Inflammatory macrophage treated with lipopolysaccharide for 1 hour (primary cell): ENCODE measurements around the gene DUSP9.

Experiments
- DNase-seq, 2 donors: peaks; one replicate each; pipeline ENCODE4 v3.0.0-alpha.2; 2020 to 2022

The DUSP9 gene

GRCh38 chrX:153637121-153638040, 9.6 kb upstream of the DUSP9 start:
- no peak for DNase-seq

DNA sequence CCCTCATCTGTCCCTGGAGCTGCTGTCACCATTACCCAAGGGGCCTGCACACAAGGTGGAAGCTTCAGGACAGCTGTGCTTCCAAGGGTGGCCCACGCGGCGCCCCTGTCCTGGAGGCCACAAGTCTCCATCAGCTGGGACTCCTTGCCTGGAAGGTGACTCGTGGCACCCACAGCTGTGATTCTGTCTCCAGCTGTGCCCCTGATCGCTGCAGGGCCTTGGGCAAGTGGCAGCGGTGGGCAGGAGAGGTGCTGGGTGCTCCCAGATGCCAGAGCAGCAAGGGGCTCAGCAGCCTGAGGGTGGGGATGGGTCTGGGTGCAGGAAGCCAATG, 9.0 kb upstream of the DUSP9 start:
- DNase-seq = no peak

DNA sequence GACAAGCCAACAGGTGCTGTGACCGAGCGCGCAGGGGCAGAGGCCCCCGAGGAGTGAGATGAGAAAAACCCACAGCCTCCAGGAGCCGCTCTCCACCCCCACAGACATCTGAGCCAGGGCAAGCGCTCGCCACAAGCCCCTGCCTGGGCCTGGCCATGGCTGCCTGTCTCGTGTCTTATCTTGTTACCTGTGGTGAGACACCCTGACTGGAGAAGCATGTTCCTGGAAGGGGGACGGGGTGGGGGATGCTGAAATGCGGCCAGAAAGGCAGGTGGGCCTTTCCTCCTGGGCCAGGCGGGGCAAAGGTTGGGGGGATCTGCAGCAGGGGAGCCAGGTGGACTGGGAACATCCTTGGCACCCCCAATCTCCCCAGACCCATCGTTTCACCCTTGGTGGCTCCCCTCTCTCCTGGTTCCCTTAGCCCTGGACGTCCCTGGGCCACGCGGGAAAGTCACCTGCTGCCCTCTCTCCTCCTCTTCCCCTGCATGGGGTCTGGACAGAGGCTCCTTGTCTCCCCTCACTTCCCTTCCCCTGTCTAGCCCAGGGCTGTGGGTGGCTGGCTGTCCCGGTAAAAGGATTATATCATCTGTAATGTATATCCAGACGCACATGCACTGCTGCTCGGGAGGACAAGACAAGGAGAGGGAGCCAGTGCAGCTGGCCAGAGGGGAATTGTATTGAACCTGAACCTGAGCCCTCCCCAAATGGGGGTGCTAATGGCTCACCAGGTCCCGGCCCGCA, 8.4 kb upstream of the DUSP9 start:
- DNase-seq = no peak

DNA sequence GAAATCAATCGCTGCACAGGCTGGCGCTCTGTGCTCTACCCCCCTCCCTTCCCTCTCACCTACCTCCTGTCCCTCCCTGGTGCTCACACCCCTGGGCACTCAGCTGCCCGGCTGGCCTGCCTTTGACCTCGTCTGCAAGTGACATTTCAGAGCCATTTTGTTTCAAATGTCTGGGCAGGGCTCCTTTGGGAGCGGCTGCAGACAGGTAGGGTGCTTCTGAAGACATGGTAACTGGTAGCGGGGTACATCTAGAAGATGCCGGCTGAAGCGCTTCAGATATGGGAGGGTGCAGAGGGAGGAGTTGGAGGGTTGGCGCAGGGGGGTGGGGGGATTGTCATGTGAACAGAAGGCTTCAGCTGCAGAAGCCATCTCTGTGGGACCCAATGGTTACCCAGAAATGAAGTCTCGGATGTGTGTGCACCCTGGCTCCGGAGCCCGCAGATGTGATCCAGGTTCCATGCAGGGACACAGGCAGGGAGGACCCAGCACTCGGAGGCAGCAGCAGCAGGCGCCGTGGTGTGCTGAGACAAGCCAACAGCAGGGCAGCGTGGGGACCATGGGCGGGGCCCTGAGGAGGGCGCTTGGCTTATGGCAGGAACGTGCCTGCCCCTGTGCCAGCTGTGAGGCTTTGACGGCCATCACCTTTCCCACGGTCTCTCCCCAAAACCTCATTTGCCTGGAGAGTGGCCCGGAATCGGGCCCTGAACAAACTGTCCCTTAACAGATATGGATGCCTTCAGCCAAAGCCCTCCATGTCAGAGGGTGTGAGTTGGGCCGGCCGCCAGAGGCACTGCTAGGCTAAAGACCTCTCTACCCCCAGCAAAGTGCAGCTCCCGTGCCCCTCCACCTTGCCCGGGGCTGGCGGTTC, 7.6 kb upstream of the DUSP9 start:
- no peak for DNase-seq

- DNase-seq = no peak
Observed at GRCh38 chrX:153640045-153640686, 6.8 kb upstream of the DUSP9 start.

DNA sequence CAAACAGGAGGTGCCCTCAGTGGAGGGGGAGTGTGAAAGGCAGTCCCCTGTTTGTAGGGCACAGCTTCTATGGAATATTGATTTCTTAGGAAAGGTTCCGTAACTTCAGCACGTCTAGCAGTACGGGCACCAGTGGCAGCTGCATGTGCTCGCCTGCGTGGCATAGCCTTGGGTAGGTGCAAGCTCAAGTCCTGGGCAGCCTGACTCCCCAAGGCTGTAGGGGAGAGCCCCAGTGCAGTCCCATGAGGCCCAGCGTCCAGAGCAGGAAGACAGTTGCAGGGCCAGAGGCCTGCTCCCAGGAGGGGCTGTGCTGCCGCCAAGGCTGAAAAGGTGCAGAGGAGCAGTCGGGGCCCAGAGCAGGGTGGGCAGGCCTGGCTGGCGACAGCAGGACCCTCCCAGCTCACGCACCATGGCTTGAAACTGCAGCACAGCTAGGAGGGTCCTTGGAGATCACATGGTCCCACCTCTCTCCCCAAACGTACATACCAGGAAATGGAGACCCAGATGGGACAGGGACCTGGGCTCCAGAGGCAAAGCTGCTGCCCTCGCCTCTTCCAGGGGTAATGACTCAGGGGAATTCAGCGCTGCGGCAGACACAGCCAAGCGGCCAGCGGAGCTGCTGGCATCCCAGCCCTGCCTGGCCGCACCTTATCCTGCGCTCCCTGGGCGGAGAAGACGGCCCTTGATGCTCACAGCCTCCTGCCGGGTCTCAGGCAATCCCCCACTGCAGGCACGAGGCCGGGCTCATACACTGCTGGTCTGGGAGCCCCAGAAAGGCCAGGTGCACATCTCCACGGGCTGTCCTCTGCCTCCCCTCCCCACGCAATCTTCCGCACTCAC, 6.0 kb upstream of the DUSP9 start:
- DNase-seq = no peak

- no peak for DNase-seq
Observed at GRCh38 chrX:153641627-153642026, 5.4 kb upstream of the DUSP9 start.

- DNase-seq = no peak
Observed at GRCh38 chrX:153642051-153642654, 4.8 kb upstream of the DUSP9 start.

DNA sequence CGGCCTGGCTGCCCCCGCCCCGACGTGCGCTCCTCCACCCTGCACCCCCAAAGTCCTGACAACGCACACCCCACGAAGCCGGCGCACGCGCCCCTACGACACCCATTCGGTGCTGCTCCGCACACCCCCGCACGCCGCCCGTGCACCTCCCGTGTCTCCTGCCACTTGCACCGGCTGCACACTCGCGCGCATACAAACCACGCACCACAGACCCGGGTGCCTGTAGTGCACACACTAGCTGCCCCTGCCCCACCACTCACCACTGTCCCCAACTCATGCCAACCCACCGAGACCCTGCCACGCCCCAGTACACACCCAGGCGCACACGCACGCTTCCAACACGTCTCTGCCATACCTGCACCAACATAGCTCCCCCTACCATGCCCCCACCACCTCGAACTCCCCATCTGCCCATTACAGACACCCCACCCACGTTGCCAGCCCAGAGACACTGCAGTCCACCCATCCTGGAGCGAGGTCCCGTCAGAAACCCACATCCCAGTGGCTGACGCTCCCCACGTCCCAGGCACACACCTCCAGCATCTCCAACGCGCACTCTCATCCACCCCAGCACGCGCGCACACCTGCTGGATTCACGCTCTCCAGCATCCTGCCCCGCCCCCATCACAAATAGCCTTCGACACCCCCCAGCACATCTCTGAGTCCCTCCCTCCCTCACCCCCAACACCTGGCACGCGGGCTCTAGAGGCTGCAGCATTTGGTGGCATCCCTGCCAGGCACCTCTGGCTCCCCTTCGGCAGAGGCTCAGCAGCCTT, 4.2 kb upstream of the DUSP9 start:
- DNase-seq = no peak

DNA sequence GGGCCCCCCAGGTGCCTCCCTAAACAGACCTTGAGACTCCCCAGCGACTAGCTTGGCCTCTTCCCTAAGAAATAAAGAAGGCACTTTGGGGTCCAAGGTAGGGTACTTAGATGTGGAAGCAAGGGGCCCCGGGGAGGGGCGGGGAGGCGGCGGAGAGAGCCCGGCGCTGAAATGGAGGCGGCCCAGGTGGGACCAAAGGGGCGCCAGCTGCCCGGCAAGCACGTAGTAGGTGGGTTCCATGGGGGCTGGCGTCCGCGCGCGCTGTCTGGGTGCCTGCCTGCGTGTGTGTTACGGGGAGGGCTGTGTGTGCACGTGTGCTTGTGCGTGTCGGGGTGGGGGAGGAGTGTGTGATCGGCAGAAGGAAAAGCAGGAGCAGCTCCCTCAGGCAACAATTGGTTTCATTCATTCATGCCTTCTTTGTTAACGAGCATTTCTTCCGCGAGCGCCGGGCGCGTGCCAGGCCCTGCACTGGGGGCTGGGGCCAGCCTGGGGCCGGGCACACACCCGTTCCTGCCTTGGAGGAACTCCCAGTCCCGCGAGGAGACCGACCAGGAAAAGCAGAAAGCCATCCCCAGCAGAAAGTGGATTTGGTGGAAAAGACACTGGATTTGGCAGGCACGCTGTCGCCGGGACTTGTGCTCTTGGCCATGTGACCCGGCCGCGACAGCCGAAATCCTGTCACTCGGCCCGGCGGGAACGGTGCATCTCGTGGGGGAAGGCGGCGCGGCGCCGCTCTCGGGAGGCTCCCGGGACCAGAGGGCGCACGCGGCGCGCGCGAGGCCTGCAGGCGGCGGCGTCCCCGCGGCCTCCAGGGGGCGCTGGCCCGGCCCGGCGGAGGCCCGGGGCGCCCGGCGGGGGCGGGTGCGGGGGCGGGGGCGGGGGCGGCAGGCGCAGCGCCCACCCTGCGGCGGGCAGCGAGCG, 3.3 kb upstream of the DUSP9 start:
- peak in 1 of 2 donors; percentile 5 for DNase-seq

DNA sequence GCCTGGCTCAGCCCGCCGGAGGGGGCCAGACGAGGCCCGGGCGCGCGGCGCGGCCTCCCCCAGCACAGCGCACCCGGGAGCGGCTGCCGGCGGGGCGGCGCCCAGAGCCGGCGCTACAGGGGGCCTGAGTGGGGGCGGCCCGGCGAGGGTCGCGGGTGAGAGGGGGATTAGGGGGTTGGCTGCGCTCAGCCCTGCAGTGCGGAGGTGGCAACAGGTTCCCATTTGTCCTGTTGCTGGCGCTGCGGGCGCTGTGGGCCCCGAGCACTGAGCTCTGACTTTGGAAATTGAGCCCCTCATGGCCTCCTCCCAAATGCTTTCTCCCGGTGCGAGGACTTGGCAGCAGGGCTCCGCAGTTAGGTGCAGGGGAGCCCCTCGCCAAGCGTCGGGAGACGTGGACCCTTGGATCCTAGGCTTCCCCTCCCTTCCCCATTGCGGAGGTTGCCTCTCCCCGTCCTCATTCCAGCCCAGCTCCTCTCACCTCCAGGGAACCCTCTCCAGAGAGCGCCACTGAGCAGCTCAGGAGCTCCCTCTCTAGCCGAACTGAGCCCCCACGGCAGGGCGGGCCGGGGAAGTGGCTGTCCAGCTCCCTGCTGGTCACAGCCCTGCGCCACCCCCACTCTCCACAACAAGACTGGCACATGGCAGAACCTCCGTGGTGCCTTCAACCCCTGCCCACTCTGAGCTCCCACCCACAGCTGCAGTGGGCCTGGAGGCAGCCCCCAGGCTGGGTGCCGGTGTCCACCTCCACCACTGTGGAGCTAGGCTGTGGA, 2.5 kb upstream of the DUSP9 start:
- DNase-seq = no peak

DNA sequence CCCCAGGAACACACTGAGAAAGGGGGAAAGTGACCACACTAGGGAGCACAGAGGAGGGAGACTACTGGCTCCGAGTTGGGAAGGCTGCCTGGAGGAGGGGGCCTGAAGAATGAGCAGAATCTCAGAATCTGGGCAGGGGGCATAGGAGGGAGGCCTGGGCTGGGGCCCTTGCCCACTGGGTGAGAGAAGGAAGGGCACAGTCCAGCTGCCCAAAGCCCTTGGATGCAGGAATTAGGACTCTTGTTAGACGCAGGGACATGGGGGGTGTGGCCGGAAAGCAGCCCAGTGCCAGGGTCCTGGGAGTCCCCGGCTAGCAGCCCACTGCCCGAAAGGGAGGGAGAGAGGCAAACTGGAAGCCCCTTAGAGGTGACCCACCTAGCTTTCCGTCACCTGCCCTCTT, 1.9 kb upstream of the DUSP9 start:
- no peak for DNase-seq

- no peak for DNase-seq
Observed at GRCh38 chrX:153645921-153646488, 998 bp upstream of the DUSP9 start.

DNA sequence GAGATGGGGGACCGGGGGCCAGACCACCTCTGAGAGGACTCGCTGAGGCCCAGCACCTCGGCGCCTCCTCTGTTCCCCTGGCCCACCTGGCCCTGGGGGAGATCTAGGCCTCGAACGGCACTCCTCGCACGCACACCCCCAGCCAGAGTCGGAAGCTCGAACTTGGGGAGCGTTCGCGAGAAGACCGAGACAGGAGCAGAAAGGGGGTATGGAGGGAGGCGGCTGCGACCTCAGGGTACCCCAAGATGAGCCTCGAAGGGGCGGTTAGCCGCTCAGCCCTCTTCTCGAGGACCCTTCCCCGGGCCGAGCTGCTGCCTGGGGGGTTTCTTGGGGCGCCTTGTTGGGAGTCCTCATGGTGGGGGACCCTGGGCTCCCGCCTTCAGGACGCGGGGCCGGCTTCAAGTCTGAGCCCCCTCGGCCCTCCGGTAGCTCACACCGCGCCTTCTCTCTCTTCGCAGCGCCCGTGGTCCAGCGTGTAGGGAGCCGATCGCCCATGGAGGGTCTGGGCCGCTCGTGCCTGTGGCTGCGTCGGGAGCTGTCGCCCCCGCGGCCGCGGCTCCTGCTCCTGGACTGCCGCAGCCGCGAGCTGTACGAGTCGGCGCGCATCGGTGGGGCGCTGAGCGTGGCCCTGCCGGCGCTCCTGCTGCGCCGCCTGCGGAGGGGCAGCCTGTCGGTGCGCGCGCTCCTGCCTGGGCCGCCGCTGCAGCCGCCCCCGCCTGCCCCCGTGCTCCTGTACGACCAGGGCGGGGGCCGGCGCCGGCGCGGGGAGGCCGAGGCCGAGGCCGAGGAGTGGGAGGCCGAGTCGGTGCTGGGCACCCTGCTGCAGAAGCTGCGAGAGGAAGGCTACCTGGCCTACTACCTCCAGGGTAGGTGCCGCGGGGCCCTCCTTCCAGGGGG, 706 bp downstream of the DUSP9 start:
- DNase-seq = no peak

GRCh38 chrX:153648358-153649177, 1.6 kb downstream of the DUSP9 start:
- DNase-seq = no peak
